HCT116 (cell line): ENCODE measurements around the gene TMEM52. TPM values are rescaled to one million over a fixed set of nuclear protein-coding genes. Genes with fewer than 3 reads are reported as not detected.

Experiments used
- ATAC-seq: fragments of 200-7000 bp; cut with Tn5 transposase; 2 replicates; pipeline ENCODE4 v1.9.1; 2020; ENCODE audit warnings: mild to moderate bottlenecking, moderate library complexity
- BruUV-seq: library from RNA; stranded (reverse); fragments of 400-500 nt; replicated peaks from 2 replicates; lab custom pipeline; 2021; lab: Mats Ljungman, UMichigan
- CTCF ChIA-PET: fragments of 300-600 bp; sonication (Branson Sonifier 250); formaldehyde crosslinking; loops from one replicate; lab custom pipeline; 2021; ENCODE audit warnings: antibody characterized with exemption; lab: Charles Lee
- POLR2A ChIA-PET: fragments of 300-600, 350-600 bp; sonication (Branson Sonifier 250); formaldehyde crosslinking; loops from one replicate; lab custom pipeline; 2021; ENCODE audit warnings: antibody characterized with exemption; lab: Charles Lee
- RAD21 ChIA-PET, 2 experiments: fragments of 300-600 bp; sonication (Branson Sonifier 250); formaldehyde crosslinking; loops; one replicate each; lab custom pipeline; 2023; ENCODE audit warnings: low total read pairs in 2 of 2; ENCODE audit not compliant: uncharacterized antibody in 2 of 2, unreplicated experiment in 2 of 2, low non-redundant PET in 1 of 2; lab: Charles Lee
- DNase-seq: peaks from one replicate; pipeline ENCODE4 v3.0.0-alpha.2; 2010; ENCODE audit warnings: low read depth, low spot score
- H2AFZ ChIP-seq: fragments of 200-600 bp; shearing (Covaris generic), sonication (generic); 2 replicates; pipeline ENCODE4 v1.6.1; 2017; ENCODE audit warnings: low read depth, mixed run types, mixed read lengths, antibody characterized with exemption, low read length; ENCODE audit not compliant: poor library complexity, severe bottlenecking
- H3K27ac ChIP-seq: 2 replicates; pipeline ENCODE4 v1.5.1; 2012; ENCODE audit warnings: low read depth, low read length
- H3K27me3 ChIP-seq: fragments of 200-600 bp; sonication (generic); 2 replicates; pipeline ENCODE4 v1.6.1; 2016; ENCODE audit warnings: mixed run types, low read length, mixed read lengths; ENCODE audit not compliant: insufficient read depth
- H3K36me3 ChIP-seq, 2 experiments: fragments of 200-500 bp in 1 of 2; fragments of 200-600 bp in 1 of 2; sonication (Bioruptor generic) in 1 of 2; sonication (generic) in 1 of 2; 2 replicates each; pipeline versions ENCODE4 v1.5.1 to v1.6.1; 2014 to 2016; ENCODE audit warnings: low read length in 2 of 2, inconsistent platforms in 1 of 2, mixed read lengths in 1 of 2, mixed run types in 1 of 2; ENCODE audit not compliant: insufficient read depth in 2 of 2, control insufficient read depth in 1 of 2
- H3K4me1 ChIP-seq, 2 experiments: fragments of 200-600 bp in 1 of 2; sonication (generic) in 1 of 2; 2 replicates each; pipeline versions ENCODE4 v1.5.1 to v1.6.1; 2012 to 2017; ENCODE audit warnings: low read length in 2 of 2, inconsistent platforms in 1 of 2, mild to moderate bottlenecking in 1 of 2, mixed read lengths in 1 of 2, mixed run types in 1 of 2, moderate library complexity in 1 of 2; ENCODE audit not compliant: insufficient read depth in 2 of 2, control insufficient read depth in 1 of 2
- H3K4me2 ChIP-seq: fragments of 200-600 bp; sonication (generic); 2 replicates; pipeline ENCODE4 v1.6.1; 2017; ENCODE audit warnings: mixed run types, low read length, mixed read lengths
- H3K4me3 ChIP-seq, 2 experiments: fragments of 200-600 bp in 1 of 2; sonication (generic) in 1 of 2; replicated peaks in 1 of 2; 2 replicates each; pipeline ENCODE4 v1.5.1; 2011 to 2016; ENCODE audit warnings: low read length in 2 of 2, control low read depth in 1 of 2, low read depth in 1 of 2, mild to moderate bottlenecking in 1 of 2, mixed read lengths in 1 of 2, mixed run types in 1 of 2
- H3K79me2 ChIP-seq: fragments of 200-600 bp; sonication (generic); 2 replicates; pipeline ENCODE4 v1.6.1; 2017; ENCODE audit warnings: mild to moderate bottlenecking, mixed run types, low read length, moderate library complexity, mixed read lengths; ENCODE audit not compliant: insufficient read depth
- H3K9ac ChIP-seq: fragments of 200-600 bp; sonication (generic); 2 replicates; pipeline ENCODE4 v1.6.1; 2016; ENCODE audit warnings: low read length, mixed read lengths
- H3K9me2 ChIP-seq: fragments of 200-600 bp; sonication (generic), shearing (Covaris generic); 2 replicates; pipeline ENCODE4 v1.6.1; 2017; ENCODE audit warnings: mixed run types, mild to moderate bottlenecking, moderate library complexity; ENCODE audit not compliant: insufficient read depth
- H3K9me3 ChIP-seq, 2 experiments: fragments of 200-500 bp in 1 of 2; fragments of 200-600 bp in 1 of 2; sonication (Bioruptor generic) in 1 of 2; sonication (generic) in 1 of 2; 2 replicates each; pipeline ENCODE4 v1.6.1; 2014 to 2017; ENCODE audit warnings: low read length in 2 of 2, mixed read lengths in 2 of 2, inconsistent platforms in 1 of 2, low read depth in 1 of 2, mild to moderate bottlenecking in 1 of 2, mixed run types in 1 of 2, moderate library complexity in 1 of 2; ENCODE audit not compliant: control insufficient read depth in 1 of 2, insufficient read depth in 1 of 2
- H4K20me1 ChIP-seq: fragments of 200-600 bp; sonication (generic), shearing (Covaris generic); 2 replicates; pipeline ENCODE4 v1.6.1; 2017; ENCODE audit warnings: mixed run types, mild to moderate bottlenecking, moderate library complexity; ENCODE audit not compliant: insufficient read depth
- ATF3 ChIP-seq: IDR thresholded peaks from 2 replicates; pipeline ENCODE4 v1.6.1; 2012
- CEBPB ChIP-seq: IDR thresholded peaks from 2 replicates; pipeline ENCODE4 v1.6.1; 2012; ENCODE audit warnings: low read depth
- ELF1 ChIP-seq: IDR thresholded peaks from 2 replicates; pipeline ENCODE4 v1.6.1; 2012; ENCODE audit warnings: low read depth, borderline replicate concordance
- EZH2 ChIP-seq: fragments of 200-600 bp; sonication (generic); IDR thresholded peaks from 2 replicates; pipeline ENCODE4 v1.6.1; 2017; ENCODE audit warnings: antibody characterized with exemption, mixed run types
- EZH2phosphoT487 ChIP-seq: fragments of 200-600 bp; IDR thresholded peaks from 2 replicates; pipeline ENCODE4 v1.6.1; 2018; ENCODE audit warnings: antibody characterized with exemption, borderline replicate concordance
- FOSL1 ChIP-seq: IDR thresholded peaks from 2 replicates; pipeline ENCODE4 v1.6.1; 2012; ENCODE audit warnings: low read depth
- JUND ChIP-seq: IDR thresholded peaks from 2 replicates; pipeline ENCODE4 v1.6.1; 2012
- RAD21 ChIP-seq: IDR thresholded peaks from 2 replicates; pipeline ENCODE4 v1.6.1; 2012; ENCODE audit warnings: low read depth, mild to moderate bottlenecking
- SP1 ChIP-seq: IDR thresholded peaks from 2 replicates; pipeline ENCODE4 v1.6.1; 2012; ENCODE audit warnings: low read depth
- TCF7L2 ChIP-seq: IDR thresholded peaks from 2 replicates; pipeline ENCODE4 v1.7.0; 2011; ENCODE audit warnings: borderline replicate concordance, inconsistent platforms; ENCODE audit not compliant: insufficient read depth, insufficient read length; ENCODE audit errors: extremely low read depth
- ZFX ChIP-seq: fragments of 450-650 bp; IDR thresholded peaks from 2 replicates; pipeline ENCODE4 v1.6.1; 2017
- ZNF274 ChIP-seq: fragments of 200-500 bp; sonication (Bioruptor generic); IDR thresholded peaks from 2 replicates; pipeline ENCODE4 v1.6.1; 2014; ENCODE audit warnings: mild to moderate bottlenecking, low read depth, low read length, inconsistent platforms
- intact Hi-C: fragments of 100-400 bp; cut with micrococcal nuclease; formaldehyde crosslinking; loops from 2 replicates; pipeline ENCODE4 v1.10.0; 2022
- total RNA-seq: library from RNA; stranded (reverse); gene quantifications from one replicate; pipeline ENCODE4 v1.2.1, GENCODE V29; 2021; ENCODE audit not compliant: unreplicated experiment
- TF ChIP-seq, protein P1 (sequence below): IDR thresholded peaks from 2 replicates; pipeline ENCODE4 v1.6.1; 2012
- TF ChIP-seq, protein P2 (sequence below): IDR thresholded peaks from 2 replicates; pipeline ENCODE4 v1.6.1; 2011; ENCODE audit warnings: mild to moderate bottlenecking, low read length, moderate library complexity; ENCODE audit not compliant: insufficient replicate concordance; ENCODE audit errors: extremely low read depth

Gene TMEM52
- total RNA-seq, 1 experiment from 2014 or later = 27.5 TPM

- BruUV-seq = no TSS peak
- Histone ChIP-seq H3K9ac (no peak overlapping the region; the same call in 1 of the 2 replicates), H2AFZ (no peak overlapping the region), H4K20me1 (no peaks in the 10 kb centered on the region), H3K9me3 (no peaks in the 10 kb centered on the region), H3K9me2 (no peaks in the 10 kb centered on the region), H3K4me3 (no peak overlapping the region), H3K27me3 (no peaks in the 10 kb centered on the region), H3K27ac (peak overlapping the region; percentile 6; the same call in 1 of the 2 replicates), H3K79me2 (peaks cover 7% of the 10 kb centered on the region), H3K36me3 (no peaks in the 10 kb centered on the region), H3K4me2 (peak overlapping the region; percentile 37), H3K4me1 (peaks cover 32 to 50% of the 10 kb centered on the region in 2 experiments)
- CTCF ChIA-PET = interaction anchor here (1.2 kb wide), 1 partner anchor 12 kb away, joined by 5 read pairs; no protein-coding TSS in a partner anchor
- intact Hi-C loops = no loop called here
- TF ChIP-seq ATF3 (no peak), CEBPB (no peak), EZH2phosphoT487 (no peak), EZH2 (no peak), FOSL1 (no peak), SP1 (no peak)
- TF ChIP-seq, protein P1, sequence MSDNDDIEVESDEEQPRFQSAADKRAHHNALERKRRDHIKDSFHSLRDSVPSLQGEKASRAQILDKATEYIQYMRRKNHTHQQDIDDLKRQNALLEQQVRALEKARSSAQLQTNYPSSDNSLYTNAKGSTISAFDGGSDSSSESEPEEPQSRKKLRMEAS = no peak
- POLR2A ChIA-PET = interaction anchor here (1.1 to 1.6 kb wide), 2 partner anchors 11 to 14 kb away, joined by 3 to 5 read pairs; no protein-coding TSS in a partner anchor
- ATAC-seq (no peak), DNase-seq (no peak)
- RAD21 ChIA-PET = no interaction called here
These were observed 24.6 kb downstream of the TMEM52 start for GRCh38 chr1:1894354-1895059.

DNA sequence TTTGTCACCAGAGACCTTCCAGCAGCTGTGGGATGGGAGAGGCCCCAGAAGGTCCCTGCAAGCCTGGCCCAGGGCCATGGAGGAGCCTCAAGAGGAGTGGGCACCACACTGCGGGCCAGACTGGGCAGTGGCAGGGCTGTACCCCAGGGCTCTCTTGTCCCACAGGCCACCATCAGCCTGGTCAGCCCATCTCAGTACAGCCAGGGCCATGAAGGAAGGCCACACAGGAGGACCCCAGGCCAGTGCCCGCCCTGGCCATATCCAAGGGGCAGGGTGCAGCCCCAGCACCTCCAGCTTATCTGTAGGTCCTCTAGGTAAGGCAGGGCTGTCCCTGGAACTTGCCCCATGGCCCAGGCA, 25.1 kb downstream of the TMEM52 start:
- H3K4me2 ChIP-seq = peak overlapping the region; percentile 37
- no peak overlapping the region; the same call in 1 of the 2 replicates for H3K9ac ChIP-seq
- intact Hi-C loops = no loop called here
- no peak for TF ChIP-seq JUND
- TF ChIP-seq ELF1 = no peak
- TF ChIP-seq RAD21 = no peak
- TF ChIP-seq ATF3 = no peak
- TF ChIP-seq ZFX = no peak
- TF ChIP-seq EZH2 = no peak
- TF ChIP-seq TCF7L2 = no peak
- TF ChIP-seq, protein P2, sequence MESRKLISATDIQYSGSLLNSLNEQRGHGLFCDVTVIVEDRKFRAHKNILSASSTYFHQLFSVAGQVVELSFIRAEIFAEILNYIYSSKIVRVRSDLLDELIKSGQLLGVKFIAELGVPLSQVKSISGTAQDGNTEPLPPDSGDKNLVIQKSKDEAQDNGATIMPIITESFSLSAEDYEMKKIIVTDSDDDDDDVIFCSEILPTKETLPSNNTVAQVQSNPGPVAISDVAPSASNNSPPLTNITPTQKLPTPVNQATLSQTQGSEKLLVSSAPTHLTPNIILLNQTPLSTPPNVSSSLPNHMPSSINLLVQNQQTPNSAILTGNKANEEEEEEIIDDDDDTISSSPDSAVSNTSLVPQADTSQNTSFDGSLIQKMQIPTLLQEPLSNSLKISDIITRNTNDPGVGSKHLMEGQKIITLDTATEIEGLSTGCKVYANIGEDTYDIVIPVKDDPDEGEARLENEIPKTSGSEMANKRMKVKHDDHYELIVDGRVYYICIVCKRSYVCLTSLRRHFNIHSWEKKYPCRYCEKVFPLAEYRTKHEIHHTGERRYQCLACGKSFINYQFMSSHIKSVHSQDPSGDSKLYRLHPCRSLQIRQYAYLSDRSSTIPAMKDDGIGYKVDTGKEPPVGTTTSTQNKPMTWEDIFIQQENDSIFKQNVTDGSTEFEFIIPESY = no peak
- no peak for TF ChIP-seq ZNF274

More for the DNA sequence above, 25.1 kb downstream of the TMEM52 start:
- ATAC-seq (no peak), DNase-seq (no peak)
- H3K79me2 ChIP-seq = peaks cover 13% of the 10 kb centered on the region
- peaks cover 34 to 55% of the 10 kb centered on the region in 2 experiments for H3K4me1 ChIP-seq
- H3K36me3 ChIP-seq = no peaks in the 10 kb centered on the region
- POLR2A ChIA-PET = interaction anchor here (1.1 kb wide), 1 partner anchor 12 kb away, joined by 3 read pairs; no protein-coding TSS in a partner anchor
- peaks cover 4% of the 10 kb centered on the region; the same call in 1 of the 2 replicates for H4K20me1 ChIP-seq
- RAD21 ChIA-PET = no interaction called here
- BruUV-seq = no TSS peak
- H3K4me3 ChIP-seq = no peak overlapping the region
- CTCF ChIA-PET = no interaction called here
- H2AFZ ChIP-seq = no peak overlapping the region
- H3K9me3 ChIP-seq = no peaks in the 10 kb centered on the region
- no peaks in the 10 kb centered on the region for H3K9me2 ChIP-seq
- H3K27me3 ChIP-seq = no peaks in the 10 kb centered on the region
- H3K27ac ChIP-seq = peak overlapping the region; percentile 6; the same call in 1 of the 2 replicates
